ENCODE results near the gene EGFR. TPM values are rescaled to one million over a fixed set of nuclear protein-coding genes. Genes with fewer than 3 reads are reported as not detected.

The EGFR gene
- polyA plus RNA-seq, 2 of the 4 experiments (the other 2 are of a cell fraction): 59.5 to 63.8 TPM

GRCh38 chr7:55132890-55133551, 114.2 kb downstream of the EGFR start (continued):
- no peak for TF ChIP-seq REST (IDR thresholded peaks at IDR 0.05)
- TF ChIP-seq PBX3 (IDR thresholded peaks at IDR 0.05): peak; percentile 76; the same call in 1 of the 2 replicates
- no peak for TF ChIP-seq ZFP36 (IDR thresholded peaks at IDR 0.05; ENCODE audit: borderline replicate concordance, partially characterized antibody)

- DNase-seq (ENCODE audit: low read depth in 1 of 2, low spot score in 1 of 2): peak; percentile 72 to 86
- ChIA-PET CTCF (interaction anchor here (0.9 to 2.1 kb wide), 16 partner anchors 8 to 360 kb away, joined by 3 to 20 read pairs (median 4); no protein-coding TSS in a partner anchor), POLR2A (interaction anchor here (0.8 to 1.7 kb wide), 8 partner anchors 10 to 375 kb away, joined by 3 to 18 read pairs (median 5); partner anchors contain the start of gene SEC61G)
- Histone ChIP-seq H3K27ac (peak overlapping the region; percentile 93 to 98), H3K4me1 (peaks cover 64% of the 10 kb centered on the region), H3K4me3 (peak overlapping the region; percentile 7; the same call in 1 of the 3 replicates), H3K4me2 (peak overlapping the region; percentile 79), H3K9me3 (peaks cover 3% of the 10 kb centered on the region; the same call in 1 of the 3 replicates)
- peak; percentile 76 to 84 for ATAC-seq
- FAIRE-seq: no peak
- 8% methylated on average over 9 of the region's 16 CpGs for WGBS (ENCODE audit: missing lambda C conversion rate)
- no peak for TF ChIP-seq RNF2 (IDR thresholded peaks at IDR 0.05; ENCODE audit: borderline replicate concordance, low read depth)
- TF ChIP-seq MAZ (IDR thresholded peaks at IDR 0.05; ENCODE audit: borderline replicate concordance, low read depth, low read length): 0 out of 2 replicates have a peak, but pooled peaks have one; percentile 21
- peak; percentile 12 to 46; a peak in 2 of 5 replicates for TF ChIP-seq RAD21 (conservative IDR thresholded peaks at IDR 0.05 in 1 of 2, IDR thresholded peaks at IDR 0.05 in 1 of 2)
- peak; percentile 49; the same call in 1 of the 2 replicates for TF ChIP-seq HOXA7 (CRISPR knock-in tag; IDR thresholded peaks at IDR 0.05)
- peak; percentile 15; the same call in 2 of the 3 replicates for TF ChIP-seq SMC3 (IDR thresholded peaks at IDR 0.05)
- peak; percentile 71; the same call in 1 of the 2 replicates for TF ChIP-seq FOXS1 (CRISPR knock-in tag; IDR thresholded peaks at IDR 0.05)
- TF ChIP-seq EP300 (IDR thresholded peaks at IDR 0.05): peak in 1 of 2 experiments; percentile 29; a peak in 1 of 5 replicates
- TF ChIP-seq RCOR1 (IDR thresholded peaks at IDR 0.05; ENCODE audit: low read depth, low read length): no peak
- no peak for TF ChIP-seq NPAS2 (CRISPR knock-in tag; IDR thresholded peaks at IDR 0.05; ENCODE audit: borderline replicate concordance)
- TF ChIP-seq NFE2L2 (conservative IDR thresholded peaks at IDR 0.05; ENCODE audit: low read length): peak; percentile 59
- TF ChIP-seq HOXB5 (CRISPR knock-in tag; IDR thresholded peaks at IDR 0.05): no peak
- TF ChIP-seq, protein P1, sequence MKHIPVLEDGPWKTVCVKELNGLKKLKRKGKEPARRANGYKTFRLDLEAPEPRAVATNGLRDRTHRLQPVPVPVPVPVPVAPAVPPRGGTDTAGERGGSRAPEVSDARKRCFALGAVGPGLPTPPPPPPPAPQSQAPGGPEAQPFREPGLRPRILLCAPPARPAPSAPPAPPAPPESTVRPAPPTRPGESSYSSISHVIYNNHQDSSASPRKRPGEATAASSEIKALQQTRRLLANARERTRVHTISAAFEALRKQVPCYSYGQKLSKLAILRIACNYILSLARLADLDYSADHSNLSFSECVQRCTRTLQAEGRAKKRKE (CRISPR knock-in tag; IDR thresholded peaks at IDR 0.05; ENCODE audit: low read depth): peak; percentile 70; the same call in 1 of the 2 replicates
- TF ChIP-seq GATA3 (IDR thresholded peaks at IDR 0.05; ENCODE audit: borderline replicate concordance): peak; percentile 64; the same call in 1 of the 2 replicates
- TF ChIP-seq, protein P2, sequence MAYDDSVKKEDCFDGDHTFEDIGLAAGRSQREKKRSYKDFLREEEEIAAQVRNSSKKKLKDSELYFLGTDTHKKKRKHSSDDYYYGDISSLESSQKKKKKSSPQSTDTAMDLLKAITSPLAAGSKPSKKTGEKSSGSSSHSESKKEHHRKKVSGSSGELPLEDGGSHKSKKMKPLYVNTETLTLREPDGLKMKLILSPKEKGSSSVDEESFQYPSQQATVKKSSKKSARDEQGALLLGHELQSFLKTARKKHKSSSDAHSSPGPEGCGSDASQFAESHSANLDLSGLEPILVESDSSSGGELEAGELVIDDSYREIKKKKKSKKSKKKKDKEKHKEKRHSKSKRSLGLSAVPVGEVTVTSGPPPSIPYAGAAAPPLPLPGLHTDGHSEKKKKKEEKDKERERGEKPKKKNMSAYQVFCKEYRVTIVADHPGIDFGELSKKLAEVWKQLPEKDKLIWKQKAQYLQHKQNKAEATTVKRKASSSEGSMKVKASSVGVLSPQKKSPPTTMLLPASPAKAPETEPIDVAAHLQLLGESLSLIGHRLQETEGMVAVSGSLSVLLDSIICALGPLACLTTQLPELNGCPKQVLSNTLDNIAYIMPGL (CRISPR knock-in tag; IDR thresholded peaks at IDR 0.05; ENCODE audit: borderline replicate concordance): no peak
- peak; percentile 66 for TF ChIP-seq JUNB (IDR thresholded peaks at IDR 0.05)
- TF ChIP-seq FOSL2 (IDR thresholded peaks at IDR 0.05): peak; percentile 55; the same call in 1 of the 2 replicates
- peak; percentile 75 for TF ChIP-seq FOSL2 (CRISPR knock-in tag; IDR thresholded peaks at IDR 0.05)
- TF ChIP-seq KDM5A (IDR thresholded peaks at IDR 0.05): no peak
- TF ChIP-seq MAX (IDR thresholded peaks at IDR 0.05): peak; percentile 84
- TF ChIP-seq POLR2A (IDR thresholded peaks at IDR 0.05; ENCODE audit: low read length): peak; percentile 16; the same call in 1 of the 2 replicates
- TF ChIP-seq HOXB13 (CRISPR knock-in tag; IDR thresholded peaks at IDR 0.05; ENCODE audit: low read depth): peak; percentile 80; the same call in 1 of the 2 replicates
- peak in 1 of 2 experiments; percentile 60; a peak in 2 of 5 replicates for TF ChIP-seq JUN (IDR thresholded peaks at IDR 0.05)
- no peak for TF ChIP-seq ZFP36 (IDR thresholded peaks at IDR 0.05; ENCODE audit: borderline replicate concordance, partially characterized antibody)
- peak; percentile 90 for TF ChIP-seq MAFK (IDR thresholded peaks at IDR 0.05; ENCODE audit: partially characterized antibody)
Observed at GRCh38 chr7:55133630-55134358, 115.0 kb downstream of the EGFR start.

Data from A549 (cell line).